ENCODE measurements around the gene SGPL1. TPM values are rescaled to one million over a fixed set of nuclear protein-coding genes. Genes with fewer than 3 reads are reported as not detected.

SGPL1 gene
- total RNA-seq, 1 experiment from 2014 or later = 69.4 TPM

DNA sequence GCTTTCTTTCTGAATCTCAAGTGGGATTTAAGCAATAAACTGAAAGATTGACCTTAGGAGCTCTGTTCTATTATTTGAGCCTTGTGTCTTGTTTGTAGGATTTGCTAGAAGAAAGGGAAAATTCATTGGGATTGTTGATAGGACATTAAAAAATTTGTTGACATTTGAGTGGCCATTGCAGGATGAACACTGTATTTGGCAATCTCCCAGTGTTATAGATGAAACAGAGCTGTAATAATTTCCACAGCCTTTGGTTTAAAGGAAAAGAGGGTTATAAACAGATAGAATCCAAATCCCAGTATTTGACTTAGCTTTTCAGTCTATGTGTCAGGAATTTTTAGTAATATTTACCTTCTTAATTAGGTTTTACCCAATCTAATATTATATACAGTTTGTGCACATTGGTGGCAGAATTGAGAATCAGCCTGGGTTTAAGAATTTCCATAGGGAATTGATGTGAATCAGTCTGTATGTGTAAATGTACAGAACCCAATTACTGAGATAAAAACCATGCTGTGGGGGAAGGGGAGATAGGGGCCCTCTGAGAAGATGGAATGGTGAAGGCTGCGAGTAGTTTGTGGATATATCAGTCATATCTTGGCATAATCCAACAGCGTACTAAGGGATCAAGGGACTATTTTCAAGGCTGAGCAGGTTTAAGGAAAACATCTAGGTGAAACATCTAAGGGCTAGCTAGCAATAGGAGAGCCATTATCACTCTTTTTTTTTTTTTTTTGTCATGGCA is 6.5 kb downstream of the SGPL1 start:
- ATAC-seq (no peak), DNase-seq (ENCODE audit: low read depth, low spot score) (no peak)
- H2AFZ ChIP-seq (ENCODE audit: low read depth, low read length, poor library complexity, severe bottlenecking) = no peak overlapping the region
- no peaks in the 10 kb centered on the region for H3K9me3 ChIP-seq (ENCODE audit: control insufficient read depth in 1 of 2, insufficient read depth in 1 of 2, low read depth in 1 of 2, low read length in 2 of 2)
- ChIA-PET POLR2A (no interaction called here), RAD21 (ENCODE audit: low non-redundant PET in 1 of 2, low total read pairs in 2 of 2, uncharacterized antibody in 2 of 2, unreplicated experiment in 2 of 2) (no interaction called here), CTCF (no interaction called here)
- no peak overlapping the region for H3K4me2 ChIP-seq (ENCODE audit: low read length)
- peaks cover 0 to 3% of the 10 kb centered on the region in 2 experiments; a peak in 1 of 4 replicates for H3K4me1 ChIP-seq (ENCODE audit: control insufficient read depth in 1 of 2, insufficient read depth in 2 of 2, low read length in 2 of 2)
- intact Hi-C loops (cut with micrococcal nuclease) = no loop called here
- no peak overlapping the region for H3K4me3 ChIP-seq (replicated peaks in 1 of 2; ENCODE audit: low read depth in 1 of 2, low read length in 2 of 2)
- TF ChIP-seq POLR2A (IDR thresholded peaks at IDR 0.05; ENCODE audit: borderline replicate concordance, extremely low read depth, insufficient read depth, insufficient read length) (no peak), CEBPB (IDR thresholded peaks at IDR 0.05; ENCODE audit: low read depth) (no peak), SP1 (IDR thresholded peaks at IDR 0.05; ENCODE audit: low read depth) (no peak), EZH2phosphoT487 (IDR thresholded peaks at IDR 0.05; ENCODE audit: borderline replicate concordance) (no peak), SIN3A (IDR thresholded peaks at IDR 0.05; ENCODE audit: low read depth) (no peak), ZFX (IDR thresholded peaks at IDR 0.05) (no peak), FOSL1 (IDR thresholded peaks at IDR 0.05; ENCODE audit: low read depth) (no peak)
- TF ChIP-seq, protein P1, sequence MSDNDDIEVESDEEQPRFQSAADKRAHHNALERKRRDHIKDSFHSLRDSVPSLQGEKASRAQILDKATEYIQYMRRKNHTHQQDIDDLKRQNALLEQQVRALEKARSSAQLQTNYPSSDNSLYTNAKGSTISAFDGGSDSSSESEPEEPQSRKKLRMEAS (IDR thresholded peaks at IDR 0.05) = no peak
- H3K9me2 ChIP-seq (ENCODE audit: insufficient read depth) = no peaks in the 10 kb centered on the region
- no peak overlapping the region for H3K27ac ChIP-seq (ENCODE audit: low read depth, low read length)
- no peaks in the 10 kb centered on the region for H4K20me1 ChIP-seq (ENCODE audit: insufficient read depth)
- peaks cover 71% of the 10 kb centered on the region for H3K79me2 ChIP-seq (ENCODE audit: insufficient read depth, low read length)
- H3K9ac ChIP-seq (ENCODE audit: low read length) = no peak overlapping the region
- H3K27me3 ChIP-seq (ENCODE audit: insufficient read depth, low read length) = no peaks in the 10 kb centered on the region
- H3K36me3 ChIP-seq (ENCODE audit: control insufficient read depth in 1 of 2, insufficient read depth in 2 of 2, low read length in 2 of 2) = peaks cover 4 to 17% of the 10 kb centered on the region in 2 experiments; a peak in 3 of 4 replicates
- no TSS peak for BruUV-seq (replicated peaks)

DNA sequence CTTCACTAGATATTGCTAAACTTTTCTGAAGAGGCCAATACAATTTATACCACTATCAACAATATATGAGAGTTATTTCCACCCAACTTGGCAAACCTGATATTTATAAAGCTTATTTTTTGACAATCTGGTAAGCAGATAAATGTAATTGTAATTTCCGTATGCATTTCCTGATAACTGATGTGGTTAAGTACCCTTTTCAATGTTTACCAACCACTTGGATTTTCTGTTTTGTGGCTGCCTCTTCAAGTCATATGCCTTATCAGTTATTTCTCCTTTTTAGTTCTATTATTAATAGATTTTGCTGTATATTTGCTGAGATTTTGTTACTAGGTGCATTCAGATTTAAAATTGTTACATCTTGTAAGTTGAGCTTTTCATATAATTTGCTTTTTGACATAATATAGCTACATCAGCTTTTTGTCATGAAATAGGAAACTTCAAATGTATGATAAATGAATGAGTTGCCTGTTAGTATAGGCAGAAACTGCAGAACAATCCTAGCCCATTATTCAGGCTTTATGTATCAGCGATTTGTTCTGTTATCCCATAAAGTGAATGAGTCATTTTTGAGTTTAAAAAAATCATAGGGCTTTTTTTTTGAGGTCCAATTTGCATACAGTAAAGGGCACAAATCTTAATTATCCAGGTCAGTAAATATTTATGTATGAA is 11.5 kb downstream of the SGPL1 start:
- POLR2A ChIA-PET = no interaction called here
- Histone ChIP-seq H3K27me3 (ENCODE audit: insufficient read depth, low read length) (no peaks in the 10 kb centered on the region), H3K4me2 (ENCODE audit: low read length) (no peak overlapping the region), H3K9ac (ENCODE audit: low read length) (no peak overlapping the region), H3K9me3 (ENCODE audit: control insufficient read depth in 1 of 2, insufficient read depth in 1 of 2, low read depth in 1 of 2, low read length in 2 of 2) (no peaks in the 10 kb centered on the region), H2AFZ (ENCODE audit: low read depth, low read length, poor library complexity, severe bottlenecking) (no peak overlapping the region), H3K79me2 (ENCODE audit: insufficient read depth, low read length) (peaks cover 71% of the 10 kb centered on the region), H4K20me1 (ENCODE audit: insufficient read depth) (no peaks in the 10 kb centered on the region; the same call in 1 of the 2 replicates), H3K36me3 (ENCODE audit: control insufficient read depth in 1 of 2, insufficient read depth in 2 of 2, low read length in 2 of 2) (peaks cover 0 to 4% of the 10 kb centered on the region in 2 experiments; a peak in 2 of 4 replicates), H3K4me1 (ENCODE audit: control insufficient read depth in 1 of 2, insufficient read depth in 2 of 2, low read length in 2 of 2) (peaks cover 0 to 16% of the 10 kb centered on the region in 2 experiments; a peak in 2 of 4 replicates), H3K4me3 (replicated peaks in 1 of 2; ENCODE audit: low read depth in 1 of 2, low read length in 2 of 2) (no peak overlapping the region), H3K27ac (ENCODE audit: low read depth, low read length) (no peak overlapping the region), H3K9me2 (ENCODE audit: insufficient read depth) (no peaks in the 10 kb centered on the region)
- ATAC-seq (no peak), DNase-seq (ENCODE audit: low read depth, low spot score) (no peak)
- RAD21 ChIA-PET (ENCODE audit: low non-redundant PET in 1 of 2, low total read pairs in 2 of 2, uncharacterized antibody in 2 of 2, unreplicated experiment in 2 of 2) = no interaction called here
- no TSS peak for BruUV-seq (replicated peaks)
- intact Hi-C loops (cut with micrococcal nuclease) = no loop called here
- CTCF ChIA-PET = no interaction called here
- no peak for TF ChIP-seq RAD21 (IDR thresholded peaks at IDR 0.05; ENCODE audit: low read depth)
- TF ChIP-seq POLR2AphosphoS5 (IDR thresholded peaks at IDR 0.05; ENCODE audit: low read depth, low read length) = no peak
- no peak for TF ChIP-seq POLR2A (IDR thresholded peaks at IDR 0.05; ENCODE audit: borderline replicate concordance, extremely low read depth, insufficient read depth, insufficient read length)

Measured in HCT116 (cell line).